ENCODE results near the gene MYOM1. TPM values are rescaled to one million over a fixed set of nuclear protein-coding genes. Genes with fewer than 3 reads are reported as not detected.

MYOM1 gene
- total RNA-seq, 1 experiment from 2014 or later: 0.41 TPM

GRCh38 chr18:3192286-3192685, 27.5 kb downstream of the MYOM1 start:
- POLR2A ChIA-PET: no interaction called here
- Histone ChIP-seq H3K27me3 (replicated peaks; ENCODE audit: control insufficient read depth, insufficient read depth, low read length) (no peaks in the 10 kb centered on the region), H3K9me3 (no peaks in the 10 kb centered on the region), H3K36me3 (ENCODE audit: control insufficient read depth, insufficient read depth, low read length) (no peaks in the 10 kb centered on the region), H3K4me1 (no peaks in the 10 kb centered on the region), H3K4me3 (ENCODE audit: low read depth, low read length) (no peak overlapping the region)
- intact Hi-C loops (cut with micrococcal nuclease; ENCODE audit: unreplicated experiment): no loop called here
- no peak for TF ChIP-seq CTCF (IDR thresholded peaks at IDR 0.05; ENCODE audit: insufficient read depth in 1 of 2, low read depth in 1 of 2, low read length in 1 of 2, severe bottlenecking in 1 of 2, unreplicated experiment in 1 of 2)
- H3K9me3 Mint-ChIP-seq (ENCODE audit: unreplicated experiment): no peaks in the 10 kb centered on the region
- CTCF ChIA-PET: no interaction called here
- H3K4me1 Mint-ChIP-seq (ENCODE audit: low read depth, unreplicated experiment): peaks cover 2% of the 10 kb centered on the region
- H3K4me3 Mint-ChIP-seq (ENCODE audit: unreplicated experiment): no peak overlapping the region
- no peak overlapping the region for H3K27ac Mint-ChIP-seq (ENCODE audit: unreplicated experiment)
- H3K27me3 Mint-ChIP-seq (ENCODE audit: insufficient read depth, unreplicated experiment): peaks cover 2% of the 10 kb centered on the region
- DNase-seq: no peak
- peaks cover 8% of the 10 kb centered on the region for H3K36me3 Mint-ChIP-seq (ENCODE audit: insufficient read depth, unreplicated experiment)
- no TSS peak for BruUV-seq (replicated peaks)

GRCh38 chr18:3190610-3191009, 29.2 kb downstream of the MYOM1 start:
- H3K9me3 ChIP-seq: no peaks in the 10 kb centered on the region
- H3K27me3 ChIP-seq (replicated peaks; ENCODE audit: control insufficient read depth, insufficient read depth, low read length): no peaks in the 10 kb centered on the region
- H3K27ac Mint-ChIP-seq (ENCODE audit: unreplicated experiment): no peak overlapping the region
- H3K4me3 Mint-ChIP-seq (ENCODE audit: unreplicated experiment): no peak overlapping the region
- BruUV-seq (replicated peaks): no TSS peak
- POLR2A ChIA-PET: no interaction called here
- H3K36me3 ChIP-seq (ENCODE audit: control insufficient read depth, insufficient read depth, low read length): no peaks in the 10 kb centered on the region
- TF ChIP-seq CTCF (IDR thresholded peaks at IDR 0.05; ENCODE audit: insufficient read depth in 1 of 2, low read depth in 1 of 2, low read length in 1 of 2, severe bottlenecking in 1 of 2, unreplicated experiment in 1 of 2): no peak
- H3K36me3 Mint-ChIP-seq (ENCODE audit: insufficient read depth, unreplicated experiment): peaks cover 10% of the 10 kb centered on the region
- CTCF ChIA-PET: interaction anchor here (0.6 kb wide), 1 partner anchor 29 kb away, joined by 3 read pairs; no protein-coding TSS in a partner anchor
- H3K9me3 Mint-ChIP-seq (ENCODE audit: unreplicated experiment): no peaks in the 10 kb centered on the region
- no peak overlapping the region for H3K4me3 ChIP-seq (ENCODE audit: low read depth, low read length)
- H3K4me1 Mint-ChIP-seq (ENCODE audit: low read depth, unreplicated experiment): peaks cover 12% of the 10 kb centered on the region
- no peak for DNase-seq
- intact Hi-C loops (cut with micrococcal nuclease; ENCODE audit: unreplicated experiment): no loop called here
- peaks cover 2% of the 10 kb centered on the region for H3K27me3 Mint-ChIP-seq (ENCODE audit: insufficient read depth, unreplicated experiment)
- no peaks in the 10 kb centered on the region for H3K4me1 ChIP-seq

GRCh38 chr18:3189884-3190283, 29.9 kb downstream of the MYOM1 start:
- POLR2A ChIA-PET: no interaction called here

More at GRCh38 chr18:3189884-3190283, 29.9 kb downstream of the MYOM1 start:
- BruUV-seq (replicated peaks): no TSS peak
- intact Hi-C loops (cut with micrococcal nuclease; ENCODE audit: unreplicated experiment): no loop called here
- no peaks in the 10 kb centered on the region for H3K4me1 ChIP-seq
- peaks cover 10% of the 10 kb centered on the region for H3K36me3 Mint-ChIP-seq (ENCODE audit: insufficient read depth, unreplicated experiment)
- H3K9me3 ChIP-seq: no peaks in the 10 kb centered on the region
- DNase-seq: no peak
- CTCF ChIA-PET: no interaction called here
- no peak overlapping the region for H3K4me3 Mint-ChIP-seq (ENCODE audit: unreplicated experiment)
- peaks cover 12% of the 10 kb centered on the region for H3K4me1 Mint-ChIP-seq (ENCODE audit: low read depth, unreplicated experiment)
- H3K36me3 ChIP-seq (ENCODE audit: control insufficient read depth, insufficient read depth, low read length): no peaks in the 10 kb centered on the region
- H3K27ac Mint-ChIP-seq (ENCODE audit: unreplicated experiment): no peak overlapping the region
- no peaks in the 10 kb centered on the region for H3K9me3 Mint-ChIP-seq (ENCODE audit: unreplicated experiment)
- H3K27me3 ChIP-seq (replicated peaks; ENCODE audit: control insufficient read depth, insufficient read depth, low read length): no peaks in the 10 kb centered on the region
- peaks cover 2% of the 10 kb centered on the region for H3K27me3 Mint-ChIP-seq (ENCODE audit: insufficient read depth, unreplicated experiment)
- H3K4me3 ChIP-seq (ENCODE audit: low read depth, low read length): no peak overlapping the region
- no peak for TF ChIP-seq CTCF (IDR thresholded peaks at IDR 0.05; ENCODE audit: insufficient read depth in 1 of 2, low read depth in 1 of 2, low read length in 1 of 2, severe bottlenecking in 1 of 2, unreplicated experiment in 1 of 2)

Data from Caco-2 (cell line).